PC-9 (cell line): ENCODE results near the gene LRRC2.

Experiments
- EZH2 ChIP-seq: fragments of 200-600 bp; sonication (generic); IDR thresholded peaks from 2 replicates; pipeline ENCODE4 v1.8.0; 2017; ENCODE audit warnings: antibody characterized with exemption, low read depth
- TF ChIP-seq, protein P1 (sequence below): fragments of 200-600 bp; sonication (generic); conservative IDR thresholded peaks from 2 replicates; pipeline ENCODE4 v1.6.1; 2017; ENCODE audit warnings: mixed run types, antibody characterized with exemption, mild to moderate bottlenecking, moderate library complexity

DNA sequence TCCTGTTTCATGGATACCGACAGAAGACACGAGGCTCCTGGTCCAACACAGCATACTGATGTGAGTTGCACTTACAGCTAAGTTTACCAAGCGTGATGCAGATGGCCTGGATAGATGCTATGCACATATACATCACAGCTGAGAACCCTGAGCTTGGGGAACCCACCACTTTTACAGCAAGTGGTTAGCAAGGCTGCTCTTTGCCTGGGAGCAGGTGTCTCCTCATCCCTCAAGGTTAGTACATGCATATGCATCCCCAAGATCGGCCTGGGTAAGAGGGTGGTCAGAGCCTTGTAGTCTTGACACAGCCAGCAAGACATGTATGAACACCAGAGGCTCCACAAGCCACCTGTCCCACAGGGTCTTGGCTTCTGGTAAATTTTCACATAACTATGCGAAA, 28.3 kb downstream of the LRRC2 start:
- TF ChIP-seq, protein P1, sequence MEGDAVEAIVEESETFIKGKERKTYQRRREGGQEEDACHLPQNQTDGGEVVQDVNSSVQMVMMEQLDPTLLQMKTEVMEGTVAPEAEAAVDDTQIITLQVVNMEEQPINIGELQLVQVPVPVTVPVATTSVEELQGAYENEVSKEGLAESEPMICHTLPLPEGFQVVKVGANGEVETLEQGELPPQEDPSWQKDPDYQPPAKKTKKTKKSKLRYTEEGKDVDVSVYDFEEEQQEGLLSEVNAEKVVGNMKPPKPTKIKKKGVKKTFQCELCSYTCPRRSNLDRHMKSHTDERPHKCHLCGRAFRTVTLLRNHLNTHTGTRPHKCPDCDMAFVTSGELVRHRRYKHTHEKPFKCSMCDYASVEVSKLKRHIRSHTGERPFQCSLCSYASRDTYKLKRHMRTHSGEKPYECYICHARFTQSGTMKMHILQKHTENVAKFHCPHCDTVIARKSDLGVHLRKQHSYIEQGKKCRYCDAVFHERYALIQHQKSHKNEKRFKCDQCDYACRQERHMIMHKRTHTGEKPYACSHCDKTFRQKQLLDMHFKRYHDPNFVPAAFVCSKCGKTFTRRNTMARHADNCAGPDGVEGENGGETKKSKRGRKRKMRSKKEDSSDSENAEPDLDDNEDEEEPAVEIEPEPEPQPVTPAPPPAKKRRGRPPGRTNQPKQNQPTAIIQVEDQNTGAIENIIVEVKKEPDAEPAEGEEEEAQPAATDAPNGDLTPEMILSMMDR: no peak
- TF ChIP-seq EZH2: no peak
